ENCODE results near the gene DCC. TPM values are rescaled to one million over a fixed set of nuclear protein-coding genes. Genes with fewer than 3 reads are reported as not detected.

The DCC gene
- polyA plus RNA-seq, 1 donor = 0.58 TPM

DNA sequence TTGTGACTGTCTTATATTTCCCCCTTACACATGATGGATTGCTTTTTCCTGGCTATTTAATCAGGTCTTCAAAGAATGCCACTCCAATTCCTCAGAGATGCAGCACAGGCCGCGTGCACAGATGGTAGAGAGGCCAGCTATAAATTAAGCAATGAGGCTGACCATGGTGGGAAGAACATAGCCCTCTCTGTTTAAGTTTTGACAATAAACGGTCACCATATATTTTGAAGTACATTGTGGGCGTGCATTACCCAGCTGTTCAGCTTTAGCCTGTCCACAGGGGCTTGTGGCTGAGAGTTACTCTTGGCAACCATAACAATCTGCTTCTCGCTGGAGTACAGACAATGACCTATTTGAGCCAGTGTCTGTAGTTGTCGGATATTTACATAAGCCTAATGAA, 730.8 kb downstream of the DCC start:
- H3K27ac ChIP-seq (ENCODE audit: low read length) = no peak overlapping the region
- H3K36me3 ChIP-seq (ENCODE audit: control insufficient read depth, insufficient read depth, low read length) = no peaks in the 10 kb centered on the region
- WGBS (ENCODE audit: insufficient coverage, low lambda C conversion rate) = no CpG with 5 or more reads among the region's 6 CpGs
- no peaks in the 10 kb centered on the region for H3K4me1 ChIP-seq (ENCODE audit: control insufficient read depth, insufficient read depth, low read length)
- DNase-seq = no peak
- no peaks in the 10 kb centered on the region for H3K27me3 ChIP-seq (ENCODE audit: control insufficient read depth, insufficient read depth, low read length)
- no peaks in the 10 kb centered on the region for H3K9me3 ChIP-seq (ENCODE audit: control insufficient read depth, low read depth, low read length)
- no peak overlapping the region for H3K4me3 ChIP-seq (ENCODE audit: low read length)

GRCh38 chr18:53080687-53081086, 740.7 kb downstream of the DCC start:
- 83% methylated on average over 2 of the region's 2 CpGs for WGBS (ENCODE audit: insufficient coverage, low lambda C conversion rate)
- Histone ChIP-seq H3K27ac (ENCODE audit: low read length) (no peak overlapping the region), H3K4me3 (ENCODE audit: low read length) (no peak overlapping the region), H3K9me3 (ENCODE audit: control insufficient read depth, low read depth, low read length) (no peaks in the 10 kb centered on the region), H3K4me1 (ENCODE audit: control insufficient read depth, insufficient read depth, low read length) (no peaks in the 10 kb centered on the region), H3K27me3 (ENCODE audit: control insufficient read depth, insufficient read depth, low read length) (no peaks in the 10 kb centered on the region), H3K36me3 (ENCODE audit: control insufficient read depth, insufficient read depth, low read length) (no peaks in the 10 kb centered on the region)
- no peak for DNase-seq

DNA sequence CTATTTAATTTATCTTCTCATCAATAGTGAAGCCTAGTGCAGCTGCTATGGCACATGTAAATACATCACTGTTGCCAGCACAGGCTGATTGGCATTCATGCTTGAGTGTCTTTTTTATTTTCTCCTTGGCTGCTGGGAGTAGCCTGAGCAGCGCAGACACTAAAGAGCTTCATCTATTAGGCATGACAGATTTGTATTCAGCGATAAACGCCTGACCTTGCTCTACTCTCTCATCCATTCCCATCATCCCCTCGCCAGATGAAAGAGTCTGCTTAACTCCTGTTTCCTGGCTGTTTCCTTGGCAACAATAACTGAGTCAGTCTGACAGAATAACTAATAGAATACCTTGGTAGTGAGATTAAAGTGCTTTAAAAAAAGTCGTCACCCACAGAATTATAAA, 753.6 kb downstream of the DCC start:
- H3K9me3 ChIP-seq (ENCODE audit: control insufficient read depth, low read depth, low read length) = no peaks in the 10 kb centered on the region
- no peak overlapping the region for H3K4me3 ChIP-seq (ENCODE audit: low read length)
- no peaks in the 10 kb centered on the region for H3K36me3 ChIP-seq (ENCODE audit: control insufficient read depth, insufficient read depth, low read length)
- no peak for DNase-seq
- H3K27me3 ChIP-seq (ENCODE audit: control insufficient read depth, insufficient read depth, low read length) = no peaks in the 10 kb centered on the region
- H3K4me1 ChIP-seq (ENCODE audit: control insufficient read depth, insufficient read depth, low read length) = no peaks in the 10 kb centered on the region
- 77% methylated on average over 3 of the region's 5 CpGs for WGBS (ENCODE audit: insufficient coverage, low lambda C conversion rate)
- H3K27ac ChIP-seq (ENCODE audit: low read length) = no peak overlapping the region

DNA sequence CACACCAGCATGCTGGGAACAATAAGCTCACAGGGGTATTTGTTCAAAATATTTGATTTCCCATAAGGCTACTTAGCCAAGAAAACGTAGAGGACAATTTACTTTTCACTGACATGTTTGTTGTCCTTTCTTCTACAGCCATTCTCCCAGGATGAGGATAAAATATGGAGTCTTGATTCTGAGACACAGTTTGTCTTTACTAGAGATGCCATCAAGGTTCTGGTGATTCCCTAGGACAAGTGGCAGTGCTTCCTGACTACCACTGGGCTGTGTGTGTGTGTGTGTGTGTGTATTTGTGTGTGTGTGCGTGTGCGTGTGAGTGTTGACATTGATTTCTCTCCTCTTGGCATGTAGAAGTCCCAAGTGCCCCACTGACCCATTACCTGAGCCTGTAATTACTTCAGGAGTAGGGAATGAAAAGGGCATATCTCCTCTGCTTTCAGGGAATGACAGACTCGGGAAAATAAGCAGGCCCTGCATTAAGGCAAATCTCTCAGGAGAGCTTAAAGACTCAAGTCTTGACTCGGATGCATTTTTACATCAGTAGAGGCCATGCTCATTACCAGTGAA, 761.6 kb downstream of the DCC start:
- no peak for DNase-seq
- no CpG with 5 or more reads among the region's 5 CpGs for WGBS (ENCODE audit: insufficient coverage, low lambda C conversion rate)
- H3K4me3 ChIP-seq (ENCODE audit: low read length) = no peak overlapping the region
- H3K4me1 ChIP-seq (ENCODE audit: control insufficient read depth, insufficient read depth, low read length) = no peaks in the 10 kb centered on the region
- no peaks in the 10 kb centered on the region for H3K27me3 ChIP-seq (ENCODE audit: control insufficient read depth, insufficient read depth, low read length)
- H3K27ac ChIP-seq (ENCODE audit: low read length) = no peak overlapping the region
- no peaks in the 10 kb centered on the region for H3K9me3 ChIP-seq (ENCODE audit: control insufficient read depth, low read depth, low read length)
- H3K36me3 ChIP-seq (ENCODE audit: control insufficient read depth, insufficient read depth, low read length) = no peaks in the 10 kb centered on the region

GRCh38 chr18:53114441-53114840, 774.4 kb downstream of the DCC start:
- no peaks in the 10 kb centered on the region for H3K27me3 ChIP-seq (ENCODE audit: control insufficient read depth, insufficient read depth, low read length)
- no peak overlapping the region for H3K27ac ChIP-seq (ENCODE audit: low read length)
- no peak for DNase-seq
- H3K9me3 ChIP-seq (ENCODE audit: control insufficient read depth, low read depth, low read length) = no peaks in the 10 kb centered on the region
- no peak overlapping the region for H3K4me3 ChIP-seq (ENCODE audit: low read length)
- no peaks in the 10 kb centered on the region for H3K36me3 ChIP-seq (ENCODE audit: control insufficient read depth, insufficient read depth, low read length)
- 83% methylated on average over 2 of the region's 3 CpGs for WGBS (ENCODE audit: insufficient coverage, low lambda C conversion rate)
- no peaks in the 10 kb centered on the region for H3K4me1 ChIP-seq (ENCODE audit: control insufficient read depth, insufficient read depth, low read length)

DNA sequence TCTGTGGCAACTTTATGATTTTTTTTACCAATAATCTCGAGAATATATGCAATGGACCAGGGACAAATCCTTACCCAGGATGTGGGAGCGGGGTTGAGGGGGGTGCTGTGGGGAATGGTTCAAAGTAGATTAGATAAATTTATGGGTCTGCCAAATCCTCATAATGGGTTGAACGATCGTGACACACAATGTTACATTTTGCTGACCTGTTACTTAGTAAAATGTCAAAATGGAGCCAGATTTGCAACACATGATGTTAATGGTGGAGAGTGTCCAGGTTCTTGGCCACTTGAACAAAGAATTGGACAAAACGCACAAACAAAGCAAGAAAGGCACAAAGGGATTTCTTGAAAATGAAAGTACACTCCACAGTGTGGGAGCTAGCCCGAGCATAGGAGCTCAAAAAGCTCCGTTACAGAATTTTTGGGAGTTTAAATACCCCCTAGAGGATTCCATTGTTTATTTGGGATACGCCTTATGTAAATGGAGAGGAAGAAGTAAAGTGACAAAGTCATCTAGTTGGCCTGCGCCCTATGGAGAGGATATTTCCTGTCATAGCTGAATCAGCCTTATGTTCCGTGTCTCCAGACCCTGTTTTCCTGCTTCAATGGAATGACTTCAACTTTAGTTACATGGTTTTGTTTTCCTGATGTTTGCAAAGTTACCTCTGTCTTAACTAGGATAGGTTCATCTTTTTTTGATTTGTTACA, 776.0 kb downstream of the DCC start:
- Histone ChIP-seq H3K9me3 (ENCODE audit: control insufficient read depth, low read depth, low read length) (no peaks in the 10 kb centered on the region), H3K27ac (ENCODE audit: low read length) (no peak overlapping the region), H3K36me3 (ENCODE audit: control insufficient read depth, insufficient read depth, low read length) (no peaks in the 10 kb centered on the region), H3K4me1 (ENCODE audit: control insufficient read depth, insufficient read depth, low read length) (no peaks in the 10 kb centered on the region), H3K4me3 (ENCODE audit: low read length) (no peak overlapping the region), H3K27me3 (ENCODE audit: control insufficient read depth, insufficient read depth, low read length) (no peaks in the 10 kb centered on the region)
- DNase-seq = no peak
- 86% methylated on average over 4 of the region's 10 CpGs for WGBS (ENCODE audit: insufficient coverage, low lambda C conversion rate)

DNA sequence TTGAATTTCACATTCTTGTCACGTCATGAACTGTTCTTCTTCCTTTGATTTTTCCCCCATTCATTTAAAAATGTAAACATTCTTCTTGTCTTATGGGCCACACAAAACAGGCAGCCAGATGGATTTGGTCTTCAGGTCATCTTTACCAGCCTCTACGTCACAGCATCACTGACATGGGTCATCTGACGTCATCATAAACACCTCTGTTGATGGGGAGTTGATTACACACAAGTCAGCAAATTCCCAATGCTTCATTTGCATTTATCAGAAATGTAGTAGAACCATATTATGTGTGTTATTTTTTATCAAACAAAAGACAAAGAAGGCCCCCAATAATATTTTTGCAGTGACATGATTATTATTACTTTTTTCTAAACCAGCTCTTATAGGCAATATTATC, 777.9 kb downstream of the DCC start:
- H3K4me3 ChIP-seq (ENCODE audit: low read length) = no peak overlapping the region
- H3K36me3 ChIP-seq (ENCODE audit: control insufficient read depth, insufficient read depth, low read length) = no peaks in the 10 kb centered on the region

DNA sequence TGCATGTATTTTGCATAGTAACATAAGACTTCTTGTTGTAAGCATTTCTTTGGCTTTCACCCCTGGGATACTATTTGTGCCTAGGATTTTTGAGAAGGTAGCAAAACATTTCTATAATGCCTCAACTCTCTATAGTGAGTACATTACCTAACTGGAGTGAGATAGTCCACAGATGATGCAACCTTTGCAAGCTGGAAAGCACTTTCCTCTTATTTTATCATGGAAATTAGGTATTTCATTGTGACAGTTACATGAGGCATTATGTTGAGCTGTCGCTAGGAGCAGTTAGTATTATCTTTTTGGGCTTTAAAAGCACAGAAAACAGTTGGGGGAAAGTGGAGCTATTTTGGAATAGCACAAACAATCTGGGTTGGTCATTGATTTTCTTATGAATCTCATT, 786.2 kb downstream of the DCC start:
- 86% methylated on average over 1 of the region's 1 CpG for WGBS (ENCODE audit: insufficient coverage, low lambda C conversion rate)
- H3K4me3 ChIP-seq (ENCODE audit: low read length) = no peak overlapping the region
- DNase-seq = no peak

More for the DNA sequence above, 777.9 kb downstream of the DCC start:
- Histone ChIP-seq H3K9me3 (ENCODE audit: control insufficient read depth, low read depth, low read length) (no peaks in the 10 kb centered on the region), H3K27me3 (ENCODE audit: control insufficient read depth, insufficient read depth, low read length) (no peaks in the 10 kb centered on the region), H3K4me1 (ENCODE audit: control insufficient read depth, insufficient read depth, low read length) (no peaks in the 10 kb centered on the region), H3K27ac (ENCODE audit: low read length) (no peak overlapping the region)
- 55% methylated on average over 1 of the region's 3 CpGs for WGBS (ENCODE audit: insufficient coverage, low lambda C conversion rate)
- DNase-seq = no peak

DNA sequence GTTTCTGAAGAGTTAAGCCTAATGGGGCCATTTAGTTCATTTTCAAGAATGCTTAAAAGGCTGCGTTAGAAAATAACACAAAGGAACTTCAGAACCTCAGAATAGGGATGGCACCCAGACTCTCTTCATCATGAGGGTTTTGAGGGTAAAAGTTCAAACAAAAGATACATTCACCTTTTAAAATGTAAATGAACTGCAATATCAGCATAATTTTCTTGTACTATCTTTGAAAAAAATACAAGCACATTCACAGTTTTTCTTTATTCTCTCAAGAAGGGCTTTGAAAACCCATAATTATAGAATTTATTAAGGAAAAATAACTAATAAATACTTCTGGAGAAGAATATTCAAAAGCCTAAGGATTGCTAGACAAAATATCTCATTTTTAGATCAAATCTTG, 791.0 kb downstream of the DCC start:
- H3K27me3 ChIP-seq (ENCODE audit: control insufficient read depth, insufficient read depth, low read length) = no peaks in the 10 kb centered on the region
- no peaks in the 10 kb centered on the region for H3K9me3 ChIP-seq (ENCODE audit: control insufficient read depth, low read depth, low read length)
- no peak for DNase-seq
- no peaks in the 10 kb centered on the region for H3K36me3 ChIP-seq (ENCODE audit: control insufficient read depth, insufficient read depth, low read length)
- no peaks in the 10 kb centered on the region for H3K4me1 ChIP-seq (ENCODE audit: control insufficient read depth, insufficient read depth, low read length)
- WGBS (ENCODE audit: insufficient coverage, low lambda C conversion rate) = 100% methylated on average over 1 of the region's 1 CpG
- no peak overlapping the region for H3K27ac ChIP-seq (ENCODE audit: low read length)
- no peak overlapping the region for H3K4me3 ChIP-seq (ENCODE audit: low read length)

More for the DNA sequence above, 786.2 kb downstream of the DCC start:
- H3K27me3 ChIP-seq (ENCODE audit: control insufficient read depth, insufficient read depth, low read length) = no peaks in the 10 kb centered on the region
- H3K9me3 ChIP-seq (ENCODE audit: control insufficient read depth, low read depth, low read length) = no peaks in the 10 kb centered on the region
- H3K27ac ChIP-seq (ENCODE audit: low read length) = no peak overlapping the region
- no peaks in the 10 kb centered on the region for H3K36me3 ChIP-seq (ENCODE audit: control insufficient read depth, insufficient read depth, low read length)
- no peaks in the 10 kb centered on the region for H3K4me1 ChIP-seq (ENCODE audit: control insufficient read depth, insufficient read depth, low read length)

DNA sequence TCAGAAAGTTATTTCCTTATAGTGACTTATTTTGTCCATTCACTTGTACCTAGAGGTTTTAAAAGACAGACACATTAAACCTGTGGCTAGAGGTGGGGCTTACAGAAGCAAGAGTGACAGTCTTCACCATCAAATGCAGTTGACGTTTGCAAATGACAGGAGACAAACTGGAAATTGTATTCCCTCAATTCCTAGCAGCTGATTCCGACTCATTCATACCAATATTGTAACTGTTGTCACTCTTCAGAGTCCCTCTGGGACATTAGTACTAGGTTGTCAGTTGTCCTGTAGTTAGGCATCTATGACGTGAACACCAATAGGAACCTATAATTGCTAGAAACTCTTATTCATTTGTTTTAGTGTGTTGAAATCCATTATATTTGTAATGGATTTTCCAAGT, 794.7 kb downstream of the DCC start:
- no peak overlapping the region for H3K4me3 ChIP-seq (ENCODE audit: low read length)
- WGBS (ENCODE audit: insufficient coverage, low lambda C conversion rate) = no CpG with 5 or more reads among the region's 3 CpGs
- no peaks in the 10 kb centered on the region for H3K27me3 ChIP-seq (ENCODE audit: control insufficient read depth, insufficient read depth, low read length)
- H3K4me1 ChIP-seq (ENCODE audit: control insufficient read depth, insufficient read depth, low read length) = no peaks in the 10 kb centered on the region
- no peak for DNase-seq
- no peaks in the 10 kb centered on the region for H3K9me3 ChIP-seq (ENCODE audit: control insufficient read depth, low read depth, low read length)
- H3K27ac ChIP-seq (ENCODE audit: low read length) = no peak overlapping the region
- no peaks in the 10 kb centered on the region for H3K36me3 ChIP-seq (ENCODE audit: control insufficient read depth, insufficient read depth, low read length)

- no peak overlapping the region for H3K27ac ChIP-seq (ENCODE audit: low read length)
- H3K9me3 ChIP-seq (ENCODE audit: control insufficient read depth, low read depth, low read length) = no peaks in the 10 kb centered on the region
- H3K27me3 ChIP-seq (ENCODE audit: control insufficient read depth, insufficient read depth, low read length) = no peaks in the 10 kb centered on the region
- no peak for DNase-seq
- H3K4me3 ChIP-seq (ENCODE audit: low read length) = no peak overlapping the region
- no peaks in the 10 kb centered on the region for H3K36me3 ChIP-seq (ENCODE audit: control insufficient read depth, insufficient read depth, low read length)
- H3K4me1 ChIP-seq (ENCODE audit: control insufficient read depth, insufficient read depth, low read length) = no peaks in the 10 kb centered on the region
These were observed 795.7 kb downstream of the DCC start for GRCh38 chr18:53135654-53136053.
